CD14-positive monocyte (primary cell): ENCODE measurements around the gene ETV1. TPM values are rescaled to one million over a fixed set of nuclear protein-coding genes. Genes with fewer than 3 reads are reported as not detected.

Experiments
- DNase-seq, 3 donors: peaks; one replicate each; pipeline ENCODE4 v3.0.0-alpha.2; 2011 to 2022
- H2AFZ ChIP-seq: 2 replicates; pipeline ENCODE4 v1.6.0; 2012; ENCODE audit warnings: mild to moderate bottlenecking, low read depth, low read length, inconsistent platforms; ENCODE audit not compliant: insufficient read depth, poor library complexity, severe bottlenecking
- H3K27ac ChIP-seq, 2 donors: 1 replicate in 1 of 2; 2 replicates in 1 of 2; pipeline ENCODE4 v1.5.1; 2012 to 2013; ENCODE audit warnings: low read length in 2 of 2, control low read depth in 1 of 2, inconsistent platforms in 1 of 2, low read depth in 1 of 2, mild to moderate bottlenecking in 1 of 2
- H3K27me3 ChIP-seq, 2 donors: one replicate each; pipeline versions ENCODE4 v1.6.0 to v1.6.1; 2011 to 2013; ENCODE audit warnings: low read length in 2 of 2; ENCODE audit not compliant: control insufficient read depth in 2 of 2, insufficient read depth in 2 of 2
- H3K36me3 ChIP-seq, 2 donors: replicated peaks in 1 of 2; 1 replicate in 1 of 2; 2 replicates in 1 of 2; pipeline versions ENCODE4 v1.5.1 to v1.6.1; 2012 to 2013; ENCODE audit warnings: low read length in 2 of 2, control low read depth in 1 of 2, inconsistent platforms in 1 of 2, mild to moderate bottlenecking in 1 of 2; ENCODE audit not compliant: insufficient read depth in 2 of 2, control insufficient read depth in 1 of 2
- H3K4me1 ChIP-seq, 2 donors: 1 replicate in 1 of 2; 2 replicates in 1 of 2; pipeline versions ENCODE4 v1.5.1 to v1.6.1; 2012 to 2013; ENCODE audit warnings: low read length in 2 of 2, control low read depth in 1 of 2, inconsistent platforms in 1 of 2, mild to moderate bottlenecking in 1 of 2, moderate library complexity in 1 of 2; ENCODE audit not compliant: insufficient read depth in 2 of 2, control insufficient read depth in 1 of 2
- H3K4me2 ChIP-seq: replicated peaks from 2 replicates; pipeline ENCODE3; 2012; ENCODE audit warnings: low read length, moderate library complexity, mild to moderate bottlenecking; ENCODE audit not compliant: poor library complexity, severe bottlenecking; ENCODE audit errors: extremely low read depth
- H3K4me3 ChIP-seq, 3 experiments: fragments of 200-600 bp in 1 of 3; sonication (generic) in 1 of 3; replicated peaks in 1 of 3; 1 replicate in 2 of 3; 2 replicates in 1 of 3; pipeline ENCODE4 v1.5.1; 2011 to 2013; ENCODE audit warnings: low read length in 3 of 3, mild to moderate bottlenecking in 3 of 3, control low read depth in 2 of 3, low read depth in 2 of 3, inconsistent platforms in 1 of 3, moderate library complexity in 1 of 3
- H3K79me2 ChIP-seq: 2 replicates; pipeline ENCODE4 v1.6.0; 2012; ENCODE audit warnings: mild to moderate bottlenecking, control low read depth, inconsistent platforms, low read length, moderate library complexity; ENCODE audit not compliant: insufficient read depth
- H3K9ac ChIP-seq: 2 replicates; pipeline ENCODE4 v1.6.0; 2017; ENCODE audit warnings: low read length, mild to moderate bottlenecking; ENCODE audit not compliant: insufficient read depth, poor library complexity, severe bottlenecking
- H3K9me3 ChIP-seq, 2 donors: replicated peaks in 1 of 2; 1 replicate in 1 of 2; 2 replicates in 1 of 2; pipeline versions ENCODE4 v1.5.1 to v1.6.1; 2012 to 2013; ENCODE audit warnings: low read length in 2 of 2, control low read depth in 1 of 2; ENCODE audit not compliant: control insufficient read depth in 1 of 2, insufficient read depth in 1 of 2
- H4K20me1 ChIP-seq: 2 replicates; pipeline ENCODE4 v1.6.0; 2012; ENCODE audit warnings: mild to moderate bottlenecking, low read length, control low read depth, moderate library complexity; ENCODE audit not compliant: insufficient read depth
- H3K27ac Mint-ChIP-seq, 7 donors: one replicate each; pipeline ENCODE4 v1.8.0; 2020; ENCODE audit warnings: mild to moderate bottlenecking in 7 of 7, mixed read lengths in 7 of 7, moderate library complexity in 6 of 7, inconsistent platforms in 2 of 7
- H3K27me3 Mint-ChIP-seq, 3 donors: one replicate each; pipeline ENCODE4 v1.8.0; 2021 to 2022; ENCODE audit warnings: low read depth in 3 of 3, mild to moderate bottlenecking in 3 of 3, mixed read lengths in 3 of 3, moderate library complexity in 3 of 3, inconsistent platforms in 1 of 3
- H3K36me3 Mint-ChIP-seq, 2 donors: one replicate each; pipeline ENCODE4 v1.8.0; 2020; ENCODE audit warnings: mixed read lengths in 2 of 2, inconsistent platforms in 1 of 2, mild to moderate bottlenecking in 1 of 2
- H3K4me1 Mint-ChIP-seq: one replicate; pipeline ENCODE4 v1.8.0; 2020; ENCODE audit warnings: mild to moderate bottlenecking, mixed read lengths
- H3K4me3 Mint-ChIP-seq, 2 donors: one replicate each; pipeline ENCODE4 v1.8.0; 2020; ENCODE audit warnings: mild to moderate bottlenecking in 2 of 2, mixed read lengths in 2 of 2, moderate library complexity in 1 of 2
- H3K9me3 Mint-ChIP-seq, 7 donors: one replicate each; pipeline ENCODE4 v1.8.0; 2020 to 2022; ENCODE audit warnings: mixed read lengths in 7 of 7, mild to moderate bottlenecking in 6 of 7, moderate library complexity in 6 of 7, inconsistent platforms in 2 of 7
- WGBS: methylation state at CpG from one replicate; pipeline ENCODE4 v1.1.5; 2013; ENCODE audit warnings: missing lambda C conversion rate; ENCODE audit not compliant: insufficient coverage; 5-methylcytosine and 5-hydroxymethylcytosine counted together
- intact Hi-C, 2 donors: fragments of 100-400 bp; cut with micrococcal nuclease; formaldehyde crosslinking; loops; one replicate each; pipeline versions ENCODE4 v1.15.0 to v1.15.1; 2023
- polyA plus RNA-seq, 3 donors: library from polyadenylated mRNA; depleted of rRNA in 1 of 3; unstranded in 2 of 3; stranded (reverse) in 1 of 3; fragments of 300-500 nt in 2 of 3; fragments of >200 nt in 1 of 3; fragmentation: Illumina TruSeq in 2 of 3; gene quantifications; 1 replicate in 2 of 3; 2 replicates in 1 of 3; pipeline ENCODE4 v1.2.3, GENCODE V29; 2012 to 2021
- TF ChIP-seq, protein P1 (sequence below): fragments of 200-600 bp; IDR thresholded peaks from one replicate; pipeline ENCODE4 v1.8.0; 2022; ENCODE audit warnings: antibody characterized with exemption, mild to moderate bottlenecking

ETV1 gene
- polyA plus RNA-seq, 3 donors = not detected

DNA sequence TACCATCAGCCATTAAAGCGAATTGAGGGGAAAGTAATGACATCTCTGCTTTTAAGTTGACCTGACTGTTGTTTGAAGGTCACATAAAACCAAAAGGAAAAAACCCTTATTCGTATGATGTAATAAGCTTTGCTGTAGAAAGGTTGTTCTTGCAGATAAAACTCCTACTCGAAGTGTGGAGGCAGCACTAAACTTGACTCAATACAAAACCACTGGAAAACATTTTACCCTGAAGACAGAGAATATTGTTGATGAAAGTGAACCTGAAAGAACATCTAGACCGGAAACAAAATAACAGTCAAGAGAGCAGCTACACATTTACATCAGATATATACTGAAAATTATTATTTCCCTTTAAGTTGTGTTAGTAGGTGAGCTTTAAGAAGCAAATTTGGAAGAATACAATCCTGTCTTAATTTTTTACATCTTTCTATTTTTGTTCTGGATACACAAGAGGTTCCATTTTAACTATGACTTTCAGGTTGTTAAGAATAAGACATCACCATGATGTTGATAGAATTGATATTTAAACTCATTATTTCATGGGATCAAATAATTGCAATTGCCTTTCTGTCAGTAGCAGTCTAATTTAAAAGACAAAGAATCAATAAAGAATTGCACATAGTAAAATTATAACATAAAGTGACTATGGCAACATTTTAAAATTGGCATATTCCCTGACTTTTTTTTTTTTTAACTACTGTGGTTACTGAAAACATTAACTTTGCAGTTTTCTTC lies 6.4 kb downstream of the ETV1 start:
- no peak overlapping the region for H2AFZ ChIP-seq
- H3K9ac ChIP-seq = no peak overlapping the region
- no peak for DNase-seq
- Mint-ChIP-seq H3K9me3 (no peaks in the 10 kb centered on the region), H3K27ac (no peak overlapping the region), H3K36me3 (no peaks in the 10 kb centered on the region), H3K4me3 (no peak overlapping the region), H3K4me1 (peaks cover 2% of the 10 kb centered on the region), H3K27me3 (peaks cover 7 to 24% (median 12%) of the 10 kb centered on the region in 3 donors)
- H3K27ac ChIP-seq = no peak overlapping the region
- H3K36me3 ChIP-seq = no peaks in the 10 kb centered on the region
- no peaks in the 10 kb centered on the region for H3K79me2 ChIP-seq
- no peaks in the 10 kb centered on the region for H3K4me1 ChIP-seq
- H3K9me3 ChIP-seq = peaks cover 0 to under 1% of the 10 kb centered on the region in 2 donors
- intact Hi-C loops = no loop called here
- H3K4me2 ChIP-seq = no peak overlapping the region
- TF ChIP-seq, protein P1, sequence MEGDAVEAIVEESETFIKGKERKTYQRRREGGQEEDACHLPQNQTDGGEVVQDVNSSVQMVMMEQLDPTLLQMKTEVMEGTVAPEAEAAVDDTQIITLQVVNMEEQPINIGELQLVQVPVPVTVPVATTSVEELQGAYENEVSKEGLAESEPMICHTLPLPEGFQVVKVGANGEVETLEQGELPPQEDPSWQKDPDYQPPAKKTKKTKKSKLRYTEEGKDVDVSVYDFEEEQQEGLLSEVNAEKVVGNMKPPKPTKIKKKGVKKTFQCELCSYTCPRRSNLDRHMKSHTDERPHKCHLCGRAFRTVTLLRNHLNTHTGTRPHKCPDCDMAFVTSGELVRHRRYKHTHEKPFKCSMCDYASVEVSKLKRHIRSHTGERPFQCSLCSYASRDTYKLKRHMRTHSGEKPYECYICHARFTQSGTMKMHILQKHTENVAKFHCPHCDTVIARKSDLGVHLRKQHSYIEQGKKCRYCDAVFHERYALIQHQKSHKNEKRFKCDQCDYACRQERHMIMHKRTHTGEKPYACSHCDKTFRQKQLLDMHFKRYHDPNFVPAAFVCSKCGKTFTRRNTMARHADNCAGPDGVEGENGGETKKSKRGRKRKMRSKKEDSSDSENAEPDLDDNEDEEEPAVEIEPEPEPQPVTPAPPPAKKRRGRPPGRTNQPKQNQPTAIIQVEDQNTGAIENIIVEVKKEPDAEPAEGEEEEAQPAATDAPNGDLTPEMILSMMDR = no peak
- no peak overlapping the region for H3K4me3 ChIP-seq
- peaks cover 23 to 32% of the 10 kb centered on the region in 2 donors for H3K27me3 ChIP-seq
- no CpG with 5 or more reads among the region's 4 CpGs for whole genome bisulfite sequencing
- H4K20me1 ChIP-seq = no peaks in the 10 kb centered on the region

DNA sequence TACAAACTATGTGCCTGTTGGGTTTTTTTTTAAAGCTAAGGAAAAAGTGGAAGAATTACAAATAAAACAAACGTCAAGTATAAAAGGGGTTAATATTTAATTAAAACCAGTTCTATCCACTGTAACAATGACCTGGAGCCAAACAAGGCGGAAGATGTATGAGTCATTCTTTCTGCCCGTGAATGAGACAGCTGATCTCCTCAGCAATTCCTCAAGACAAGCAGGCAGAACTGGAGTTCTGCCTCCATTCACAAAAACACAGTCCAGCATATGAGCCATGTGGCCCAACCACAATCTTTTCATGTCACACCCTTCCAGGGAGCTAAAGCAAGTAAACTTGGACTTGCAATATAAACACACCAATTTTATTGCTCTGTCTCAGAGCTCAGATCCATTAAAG lies 8.4 kb downstream of the ETV1 start:
- no peak overlapping the region for H3K9ac ChIP-seq
- no peaks in the 10 kb centered on the region for H3K36me3 ChIP-seq
- H3K9me3 Mint-ChIP-seq = no peaks in the 10 kb centered on the region
- H3K4me2 ChIP-seq = no peak overlapping the region
- peaks cover 2% of the 10 kb centered on the region for H3K4me1 Mint-ChIP-seq
- H3K9me3 ChIP-seq = no peaks in the 10 kb centered on the region
- H3K36me3 Mint-ChIP-seq = no peaks in the 10 kb centered on the region
- H3K4me1 ChIP-seq = no peaks in the 10 kb centered on the region
- no peak overlapping the region for H3K4me3 ChIP-seq
- peaks cover 8 to 16% of the 10 kb centered on the region in 2 donors for H3K27me3 ChIP-seq
- peak overlapping the region in 1 of 7 donors; percentile 8 for H3K27ac Mint-ChIP-seq
- H3K79me2 ChIP-seq = no peaks in the 10 kb centered on the region
- WGBS = 14% methylated on average over 2 of the region's 3 CpGs
- intact Hi-C loops = no loop called here
- TF ChIP-seq, protein P1 = no peak
- no peak overlapping the region for H3K4me3 Mint-ChIP-seq
- no peak overlapping the region for H2AFZ ChIP-seq
- peak in 1 of 3 donors; percentile 9 for DNase-seq
- H3K27me3 Mint-ChIP-seq = peaks cover 2 to 17% (median 8%) of the 10 kb centered on the region in 3 donors
- H4K20me1 ChIP-seq = no peaks in the 10 kb centered on the region
- H3K27ac ChIP-seq = no peak overlapping the region
